NCI-H2196 (cell line): ENCODE data around the gene AGMO.

Experiments used
- DNase-seq: peaks from one replicate; lab custom pipeline; 2025; ENCODE audit not compliant: unreplicated experiment; lab: John Stamatoyannopoulos, UW

The AGMO gene

DNA sequence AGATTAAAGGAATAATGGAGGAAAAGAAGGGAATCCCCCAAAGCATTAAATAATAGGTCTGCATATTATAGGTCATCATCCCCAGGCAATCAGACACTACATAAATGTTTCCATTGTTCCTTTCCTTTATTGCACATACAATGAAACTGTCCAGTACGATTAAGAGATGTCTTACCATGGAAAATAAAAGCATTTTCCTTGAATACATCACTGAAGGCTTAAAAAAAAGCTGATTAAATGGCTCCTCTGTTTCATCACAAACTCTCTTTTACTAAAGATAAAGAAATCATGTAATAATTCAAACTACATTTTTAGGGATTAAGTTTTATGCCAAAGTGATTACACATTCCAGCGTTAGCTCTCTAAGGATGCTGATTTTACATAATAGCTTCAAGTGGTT is 316.0 kb downstream of the AGMO start:
- DNase-seq = no peak

DNA sequence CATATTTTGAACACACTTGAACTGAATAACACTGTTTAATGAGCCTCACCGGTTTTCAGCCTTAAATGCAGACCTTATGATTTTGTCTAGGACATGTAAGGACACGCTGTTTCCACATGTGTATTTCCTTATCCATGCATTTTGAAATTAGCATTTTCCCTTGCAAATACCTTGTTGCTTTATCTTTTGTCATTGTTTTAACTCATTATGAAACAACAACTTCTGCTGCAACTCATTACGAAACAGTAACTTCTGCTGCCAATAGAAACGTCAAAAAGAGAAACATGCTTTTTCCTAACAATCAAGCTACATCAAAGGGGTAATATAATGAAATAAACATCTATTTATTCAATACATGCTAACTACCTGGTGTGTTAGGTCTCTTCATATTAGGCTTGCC is 322.0 kb downstream of the AGMO start:
- DNase-seq = no peak

DNA sequence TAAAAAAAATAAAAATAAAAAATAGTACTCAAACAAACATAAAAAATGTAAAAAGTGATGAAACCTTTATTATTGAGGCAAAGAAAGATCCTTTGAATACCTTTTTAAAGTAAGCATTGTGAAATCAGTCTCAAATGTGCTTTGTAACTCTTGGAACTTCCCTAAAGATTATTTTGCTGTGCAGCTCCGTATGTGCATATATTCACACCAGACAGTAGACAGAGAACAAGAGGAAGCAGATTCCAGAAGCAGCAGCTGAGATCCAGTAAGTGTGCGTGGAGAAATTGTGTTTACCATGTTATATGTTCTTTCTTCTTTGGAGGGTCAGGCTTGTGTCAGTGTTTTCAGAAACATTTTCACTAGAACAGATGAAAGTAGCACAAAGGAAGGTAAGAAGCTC is 324.9 kb downstream of the AGMO start:
- no peak for DNase-seq

DNA sequence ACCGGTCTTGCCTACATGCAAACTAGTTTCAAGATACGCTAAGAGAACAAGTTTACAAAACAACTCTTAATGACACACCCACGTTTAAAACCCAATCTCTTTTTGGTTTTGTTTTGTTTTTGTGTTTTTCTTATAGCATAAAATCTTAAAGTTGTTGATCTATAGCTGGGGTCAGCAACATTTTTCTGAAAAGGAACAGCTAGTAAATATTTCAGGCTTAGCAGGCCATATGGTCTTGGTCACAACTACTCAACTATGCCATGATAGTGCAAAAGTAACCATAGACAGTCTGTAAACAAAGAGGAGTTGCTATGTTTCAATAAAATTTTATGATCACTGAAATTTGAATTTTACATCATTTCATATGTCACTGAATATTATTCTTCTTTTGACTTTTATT is 327.4 kb downstream of the AGMO start:
- DNase-seq = no peak

DNA sequence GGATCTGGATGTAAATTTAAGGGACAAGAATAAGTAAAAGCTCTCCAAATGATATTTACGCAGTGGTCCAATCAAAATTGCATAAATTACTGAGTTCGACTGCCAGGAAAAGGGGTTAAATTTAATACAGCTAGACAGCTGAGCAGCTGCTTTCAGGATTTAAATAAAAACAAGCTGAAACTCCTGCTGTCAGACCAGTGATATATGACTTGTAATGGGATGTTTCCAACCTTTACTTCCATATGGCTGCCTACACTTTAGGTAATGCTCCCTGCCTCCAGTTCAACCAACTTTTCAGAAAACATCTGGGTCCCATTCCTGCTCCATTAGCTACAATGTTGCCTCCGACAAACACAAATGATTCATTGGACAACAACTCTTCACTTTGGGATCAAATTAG is 333.0 kb downstream of the AGMO start:
- no peak for DNase-seq

DNA sequence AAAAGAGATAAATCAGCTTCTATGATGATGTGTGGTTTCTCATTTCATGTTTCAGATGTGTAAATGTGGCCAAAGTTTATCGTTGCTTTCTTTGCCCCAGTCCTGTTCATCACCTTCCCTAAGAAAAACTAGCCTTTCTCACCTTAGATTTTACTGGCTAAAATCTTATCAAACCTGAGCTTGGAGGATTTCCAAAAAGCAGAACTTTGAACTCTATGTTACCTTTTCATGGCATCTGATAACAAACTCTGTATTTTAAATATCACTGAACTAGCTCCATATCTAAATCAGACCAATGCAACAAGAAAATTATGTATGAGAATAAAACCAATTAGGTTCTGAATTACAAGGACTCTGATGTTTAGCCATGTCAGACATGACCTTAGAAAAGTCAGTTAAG is 335.8 kb downstream of the AGMO start:
- DNase-seq = no peak

DNA sequence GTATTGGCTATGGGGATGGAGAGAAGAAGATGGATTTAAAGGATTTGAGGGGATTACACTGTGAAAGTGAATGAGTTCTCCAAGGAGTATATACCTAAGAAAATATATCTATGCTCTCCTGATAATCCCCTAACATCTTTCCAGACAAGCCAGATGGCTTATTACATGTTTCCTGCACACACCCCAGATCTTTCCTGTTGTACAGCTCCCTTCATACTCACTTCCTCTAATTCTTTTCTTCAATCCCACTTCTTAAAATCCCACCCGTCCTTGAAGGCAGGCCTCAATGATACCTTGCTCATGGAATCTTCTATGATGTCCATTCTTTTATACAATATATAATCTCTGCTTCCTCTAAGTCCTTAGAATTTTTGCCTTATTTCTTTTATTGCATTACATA is 342.1 kb downstream of the AGMO start:
- DNase-seq = no peak

DNA sequence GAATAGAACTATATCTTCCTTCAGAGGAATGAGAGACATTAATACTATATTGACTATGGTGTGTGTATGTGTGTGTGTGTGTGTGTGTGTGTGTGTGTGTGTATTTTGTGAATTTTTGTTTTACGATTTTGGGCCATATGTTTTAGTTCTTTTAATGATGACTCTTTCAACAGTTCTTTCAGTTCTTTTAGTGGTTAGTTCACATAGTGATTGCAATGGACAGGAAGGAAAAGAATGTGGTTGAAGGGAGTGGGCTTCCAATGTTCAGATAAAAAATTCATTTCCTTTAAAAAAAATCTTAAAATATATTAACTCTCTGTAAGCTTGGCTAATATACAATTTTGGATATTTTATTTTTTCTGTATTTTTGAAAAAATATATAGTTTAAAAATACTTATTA is 343.6 kb downstream of the AGMO start:
- no peak for DNase-seq

DNA sequence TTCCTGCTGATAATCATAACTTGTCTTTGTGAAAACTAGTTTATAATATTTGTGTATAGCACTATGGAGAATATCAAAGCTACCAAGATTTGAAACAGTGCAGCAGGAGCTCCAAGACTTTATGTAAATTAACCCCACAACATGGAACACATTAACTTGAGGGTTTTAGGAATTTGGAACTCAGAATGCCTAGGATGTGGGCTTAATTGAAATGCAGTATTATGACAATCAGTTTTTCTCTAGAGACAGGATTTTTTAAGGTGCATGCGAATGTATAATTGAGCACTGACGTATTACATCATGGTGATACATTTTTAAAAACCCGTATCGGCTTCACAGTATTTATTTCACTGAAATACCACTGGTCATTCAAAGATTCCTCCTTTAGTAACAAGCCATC is 346.2 kb downstream of the AGMO start:
- DNase-seq = no peak

DNA sequence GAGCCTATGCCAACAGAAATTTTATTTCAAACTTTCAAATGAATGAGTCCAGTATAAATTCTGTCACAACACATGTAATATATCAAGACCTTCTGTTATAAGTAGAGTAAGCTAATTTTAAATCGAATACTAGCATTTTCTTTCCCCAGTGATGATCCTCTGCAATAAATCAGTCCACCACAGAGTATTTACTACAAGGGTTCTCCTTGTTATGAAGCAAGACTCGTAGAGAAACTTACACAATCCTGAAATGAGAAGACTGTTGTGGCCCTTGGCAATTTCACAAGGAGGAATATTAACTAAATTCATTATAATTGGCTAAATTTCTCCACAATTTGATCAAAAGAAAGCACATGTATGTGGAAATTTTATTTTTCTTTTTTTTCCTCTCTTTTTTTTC is 346.8 kb downstream of the AGMO start:
- DNase-seq = no peak

DNA sequence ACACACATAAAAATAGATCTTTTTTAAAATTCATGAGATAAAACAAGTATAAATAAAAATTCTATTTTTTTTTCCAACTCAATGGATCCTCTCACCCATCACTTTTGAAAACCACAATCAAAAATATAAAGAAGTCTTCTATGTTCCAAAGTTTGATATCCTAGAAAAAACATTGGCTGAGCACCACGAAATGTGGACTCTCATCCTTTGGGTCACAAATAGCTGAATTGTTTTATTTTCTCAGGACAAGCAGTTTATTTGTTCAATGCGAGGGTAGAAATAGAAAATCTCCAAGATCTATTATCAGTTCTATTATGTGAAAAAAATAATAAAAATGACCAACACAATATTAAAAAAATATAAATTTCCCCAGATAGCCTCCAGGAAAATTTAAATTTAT is 348.7 kb downstream of the AGMO start:
- no peak for DNase-seq

DNA sequence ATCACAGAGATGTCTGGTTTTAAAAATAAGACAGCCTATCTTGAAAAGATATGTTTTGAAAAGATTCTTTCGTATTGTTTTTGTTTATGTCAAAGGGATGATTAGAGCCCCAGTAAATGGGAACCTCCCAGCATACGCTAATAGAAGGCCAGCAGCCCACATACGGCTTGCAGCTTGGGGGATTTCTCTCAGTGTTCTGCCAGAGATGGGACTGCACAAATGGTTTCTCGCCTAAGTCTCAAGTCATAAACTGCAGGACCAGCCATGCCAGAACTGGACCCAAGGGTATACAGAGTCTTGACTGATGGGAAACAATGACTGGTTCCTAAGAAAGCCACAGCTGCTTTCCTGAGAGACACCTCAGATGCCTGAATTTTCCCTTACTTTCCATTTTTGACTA is 352.4 kb downstream of the AGMO start:
- no peak for DNase-seq

DNA sequence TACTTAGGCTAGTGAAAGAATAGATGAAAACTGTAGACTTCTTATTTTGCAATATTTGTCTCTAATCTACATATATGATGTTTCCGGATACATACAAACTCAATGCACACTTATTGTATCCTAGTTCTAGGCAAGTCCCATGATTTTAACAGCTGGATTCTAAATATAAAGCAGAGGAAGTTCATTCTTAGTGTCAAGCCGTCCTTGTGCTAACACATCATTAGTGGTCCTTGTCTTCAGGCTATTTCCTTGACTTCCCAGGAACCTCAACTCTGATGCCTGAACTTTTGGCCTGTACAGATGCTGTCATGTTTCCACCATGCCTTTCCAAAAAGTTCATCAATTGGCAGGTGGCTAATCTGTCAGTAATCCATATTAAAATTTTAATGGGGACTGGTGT is 357.4 kb downstream of the AGMO start:
- no peak for DNase-seq

DNA sequence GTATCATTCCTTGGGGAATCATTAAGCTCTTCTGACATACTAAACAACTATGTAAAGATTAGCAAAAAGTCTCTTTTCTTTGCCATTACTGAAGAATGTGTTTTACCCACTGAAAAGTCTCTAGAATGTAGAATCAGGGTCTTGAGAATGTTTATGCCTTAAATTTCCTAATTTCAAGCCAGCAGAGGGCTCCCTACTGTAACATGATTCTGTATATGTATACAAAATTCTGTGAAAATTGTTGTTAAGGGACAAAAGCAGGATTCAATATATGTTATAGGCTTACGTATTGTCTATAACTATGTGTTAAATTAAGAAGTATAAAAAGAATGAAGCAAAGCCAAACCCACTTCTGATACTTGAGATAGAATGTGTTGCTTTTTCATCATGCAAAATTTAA is 362.3 kb downstream of the AGMO start:
- peak; percentile 8 for DNase-seq

DNA sequence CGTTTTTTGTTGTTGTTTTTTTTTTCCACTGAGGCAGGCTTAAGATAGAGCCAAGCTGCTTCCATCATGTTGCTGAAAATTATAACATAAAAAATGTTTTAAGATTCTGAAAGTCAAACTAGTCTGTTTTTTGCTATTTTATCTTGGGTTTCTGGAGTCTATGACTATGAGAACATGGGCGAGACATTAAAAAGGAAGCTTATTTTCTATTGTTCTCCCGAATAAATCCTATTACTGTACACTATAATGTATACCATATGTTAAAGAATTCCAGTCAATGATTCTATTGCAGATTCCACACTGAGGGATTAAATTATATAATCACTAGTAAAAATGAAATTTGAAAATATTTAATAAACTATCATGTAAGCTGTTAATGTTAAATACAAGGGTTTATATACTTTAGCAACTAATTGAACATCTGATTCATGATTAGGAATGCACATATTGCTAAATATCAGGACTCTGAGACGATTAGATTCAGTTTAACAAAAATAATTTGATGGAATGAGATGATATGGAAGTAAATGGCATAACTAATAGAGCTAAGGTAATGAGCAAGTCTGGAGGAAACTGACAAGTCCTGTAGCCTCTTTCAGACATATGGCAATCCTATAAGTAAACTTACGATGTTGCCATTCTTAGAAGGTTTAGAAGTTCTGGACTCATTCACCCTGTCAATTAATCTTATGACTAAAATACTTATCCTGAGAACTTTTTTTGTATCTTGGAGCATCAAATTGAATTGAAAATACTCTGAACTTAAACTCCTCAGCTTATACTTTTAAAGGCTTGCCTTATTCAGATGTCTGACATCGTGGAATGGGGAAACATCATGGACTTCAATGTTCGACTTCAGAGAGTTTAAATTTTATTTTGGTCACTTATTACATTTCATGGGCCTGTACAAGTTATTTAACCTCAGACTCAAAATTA is 364.5 kb downstream of the AGMO start:
- DNase-seq = no peak

DNA sequence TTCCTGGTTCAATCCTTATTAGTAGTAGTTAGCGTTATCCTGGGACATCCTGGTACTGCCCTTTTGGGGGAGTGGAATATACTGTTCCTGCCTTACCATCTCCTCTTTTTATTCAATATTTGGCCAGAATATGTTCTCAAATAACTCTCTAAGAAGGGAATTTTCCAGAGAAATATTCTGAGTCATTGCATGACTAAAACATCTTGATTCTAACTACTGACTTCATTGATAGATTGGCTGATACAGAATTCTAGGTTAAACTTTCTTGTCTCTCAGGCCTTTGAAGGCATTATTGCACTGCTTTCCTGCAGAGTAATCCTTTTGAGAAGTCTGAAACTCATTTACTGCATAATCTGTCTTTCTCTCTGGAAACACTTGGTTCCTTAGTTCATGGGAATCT is 383.8 kb downstream of the AGMO start:
- DNase-seq = no peak

DNA sequence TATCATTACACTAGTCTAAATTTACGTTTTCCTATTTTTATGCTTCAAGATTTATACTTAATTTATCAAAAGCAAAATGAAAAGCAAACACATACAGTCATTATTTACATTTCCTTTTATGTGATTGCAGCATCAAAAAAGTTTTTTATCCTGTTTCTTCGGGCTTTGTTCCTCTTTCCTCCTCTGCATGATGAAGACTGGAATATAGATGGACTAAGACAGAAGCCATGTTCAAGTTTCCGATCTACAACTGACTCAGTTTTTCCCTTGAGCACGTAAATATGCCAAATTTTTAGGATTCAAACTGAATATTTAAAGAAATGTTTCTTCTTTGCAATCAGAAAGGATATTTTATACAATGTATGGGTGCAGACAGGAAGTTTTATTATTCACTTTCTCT is 385.7 kb downstream of the AGMO start:
- DNase-seq = no peak

DNA sequence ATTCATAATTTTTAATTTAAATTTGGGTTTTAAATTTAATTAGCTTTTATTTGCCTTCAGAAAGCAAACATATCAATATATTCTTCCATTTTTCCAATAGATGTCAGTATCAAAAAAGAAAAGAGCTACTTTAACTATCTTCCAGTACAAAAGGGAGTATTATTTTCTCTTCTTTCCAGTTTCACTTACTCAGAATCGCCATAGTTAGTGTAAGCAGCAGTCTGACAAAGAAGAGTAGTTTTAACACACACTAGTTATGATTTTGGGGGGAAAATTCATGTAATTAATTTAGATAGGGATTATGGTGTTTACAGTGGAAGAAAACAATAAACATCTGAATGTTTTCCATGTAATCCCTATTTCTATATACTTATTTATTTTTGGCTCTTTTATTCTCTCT is 386.7 kb downstream of the AGMO start:
- no peak for DNase-seq

DNA sequence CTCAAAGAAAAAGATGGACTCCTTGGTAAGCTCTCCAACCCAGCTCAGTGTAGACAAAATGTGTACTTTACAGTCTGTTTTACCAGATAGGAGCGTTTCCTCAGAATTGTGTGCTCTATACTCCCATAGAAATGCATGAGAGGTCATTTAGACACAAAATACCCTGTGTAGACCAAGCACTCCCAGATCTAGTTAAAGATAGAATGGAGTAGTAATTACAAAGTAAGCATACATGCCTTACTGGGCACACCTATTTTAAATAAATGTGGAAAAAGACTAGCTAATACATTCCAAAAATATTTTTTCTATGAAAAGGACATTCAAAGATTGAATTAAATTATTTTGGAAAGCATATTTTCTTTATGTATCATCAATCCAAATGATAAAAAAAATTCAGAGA is 387.3 kb downstream of the AGMO start:
- no peak for DNase-seq

DNA sequence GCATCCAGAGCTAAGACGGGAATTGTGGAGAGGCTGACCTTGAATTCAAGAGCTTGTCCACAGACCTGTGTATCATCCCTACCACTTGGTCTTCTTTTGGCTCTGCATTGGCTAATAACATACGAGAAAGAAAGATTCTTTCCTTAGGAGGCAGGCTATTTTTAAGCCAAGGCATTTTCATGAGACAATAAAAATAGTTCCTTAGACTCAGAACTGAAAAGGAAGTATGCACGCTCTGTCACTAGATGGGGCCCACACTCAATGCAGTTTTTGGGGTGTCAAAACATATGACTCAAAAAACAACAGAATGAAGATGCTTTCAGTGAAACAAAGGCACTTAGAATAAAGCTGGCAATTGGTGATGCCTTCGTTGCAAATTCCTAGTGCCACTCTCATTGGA is 393.3 kb downstream of the AGMO start:
- no peak for DNase-seq

DNA sequence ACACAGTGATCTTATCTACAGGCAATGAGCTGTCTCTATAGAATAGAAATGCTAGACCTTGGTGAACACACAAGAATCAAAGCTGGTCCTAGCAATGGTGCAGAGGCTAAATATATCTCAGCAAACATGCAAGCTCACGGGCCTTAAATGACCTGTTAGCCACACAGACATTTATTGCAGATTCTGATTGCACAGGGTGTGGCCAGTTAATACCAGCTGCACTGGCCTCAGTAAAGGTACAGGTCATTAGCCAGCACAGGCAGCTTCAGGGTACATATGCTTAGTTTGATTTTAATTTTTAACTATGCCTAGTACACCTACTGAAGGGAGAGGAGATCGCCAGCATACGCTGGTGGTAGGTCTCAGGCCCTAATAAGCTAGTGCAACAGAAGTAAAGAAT is 393.9 kb downstream of the AGMO start:
- DNase-seq = no peak

DNA sequence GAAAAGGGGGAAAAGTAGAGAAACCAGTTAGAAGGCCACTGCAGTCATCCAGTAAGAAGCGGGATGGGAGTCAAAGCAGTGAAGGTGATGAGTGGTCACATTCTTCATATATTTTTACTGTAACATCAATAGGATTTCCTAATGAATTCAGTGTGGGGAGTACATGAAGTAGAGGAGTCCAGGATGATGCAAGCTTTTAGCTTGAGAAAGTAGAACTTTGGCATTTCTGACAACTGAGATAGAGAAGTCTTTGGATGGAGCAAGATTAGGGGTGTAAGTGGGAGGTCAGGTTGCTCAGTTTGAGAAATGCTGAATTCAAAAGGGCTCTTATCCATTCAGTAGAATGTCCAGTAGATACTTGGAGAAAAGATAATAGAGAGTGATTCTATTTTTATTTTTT is 395.2 kb downstream of the AGMO start:
- no peak for DNase-seq

DNA sequence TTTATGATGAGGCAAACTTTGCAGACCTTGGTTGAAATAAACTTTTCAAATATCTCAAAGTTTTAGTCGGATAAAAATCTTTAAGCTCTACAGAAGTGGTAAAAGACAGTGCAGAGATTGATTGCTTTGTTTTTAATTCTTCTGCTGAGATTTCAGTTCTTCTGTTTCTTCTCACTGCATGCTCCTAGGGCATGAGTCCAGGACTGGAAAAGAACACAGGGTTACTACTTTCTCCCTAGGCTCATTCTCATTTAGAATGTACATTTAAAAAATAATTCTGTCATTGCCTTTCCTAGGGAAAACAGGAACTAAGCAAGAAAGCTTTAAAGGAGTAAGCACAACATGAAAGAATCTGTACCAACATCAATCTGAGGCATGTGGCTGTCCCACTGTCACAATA is 402.6 kb downstream of the AGMO start:
- DNase-seq = no peak
